BLaER1 (cell line): ENCODE results near the gene CDC6.

ENCODE experiments used
- H3K27ac ChIP-seq: shearing (Covaris generic); formaldehyde crosslinking; 2 replicates; pipeline ENCODE4 v1.8.1; 2022
- H3K27me3 ChIP-seq: shearing (Covaris generic); formaldehyde crosslinking; 2 replicates; pipeline ENCODE4 v1.8.1; 2022
- H3K36me3 ChIP-seq: shearing (Covaris generic); formaldehyde crosslinking; 2 replicates; pipeline ENCODE4 v1.8.1; 2022
- H3K4me1 ChIP-seq: shearing (Covaris generic); formaldehyde crosslinking; 2 replicates; pipeline ENCODE4 v1.8.1; 2022
- H3K4me2 ChIP-seq: shearing (Covaris generic); formaldehyde crosslinking; 2 replicates; pipeline ENCODE4 v1.8.1; 2022
- H3K4me3 ChIP-seq: shearing (Covaris generic); formaldehyde crosslinking; 2 replicates; pipeline ENCODE4 v1.8.1; 2022
- H3K9ac ChIP-seq: shearing (Covaris generic); formaldehyde crosslinking; 2 replicates; pipeline ENCODE4 v1.8.1; 2022
- H3K9me3 ChIP-seq: shearing (Covaris generic); formaldehyde crosslinking; 2 replicates; pipeline ENCODE4 v1.8.1; 2022
- H4K20me1 ChIP-seq: shearing (Covaris generic); formaldehyde crosslinking; 2 replicates; pipeline ENCODE4 v1.8.1; 2022
- Cebpa-rat ChIP-seq: shearing (Covaris generic); IDR thresholded peaks from 2 replicates; pipeline ENCODE4 v1.8.1; 2022

The CDC6 gene

GRCh38 chr17:40309949-40310510 lies 22.4 kb downstream of the CDC6 start:
- H3K27ac ChIP-seq = no peak overlapping the region
- H3K36me3 ChIP-seq = peaks cover 5% of the 10 kb centered on the region; the same call in 1 of the 2 replicates
- no peaks in the 10 kb centered on the region for H4K20me1 ChIP-seq
- peak overlapping the region; percentile 69 for H3K4me3 ChIP-seq
- no peak for TF ChIP-seq Cebpa-rat
- H3K9me3 ChIP-seq = no peaks in the 10 kb centered on the region
- H3K9ac ChIP-seq = 0 out of 2 replicates have a peak overlapping the region, but pooled peaks have one; percentile 66
- peak overlapping the region; percentile 95 for H3K4me2 ChIP-seq
- no peaks in the 10 kb centered on the region for H3K27me3 ChIP-seq
- peaks cover 91% of the 10 kb centered on the region for H3K4me1 ChIP-seq

GRCh38 chr17:40310882-40311391 lies 23.3 kb downstream of the CDC6 start:
- Histone ChIP-seq H3K27ac (peak overlapping the region; percentile 75), H3K4me3 (no peak overlapping the region; the same call in 1 of the 2 replicates), H3K4me1 (peaks cover 100% of the 10 kb centered on the region)

DNA sequence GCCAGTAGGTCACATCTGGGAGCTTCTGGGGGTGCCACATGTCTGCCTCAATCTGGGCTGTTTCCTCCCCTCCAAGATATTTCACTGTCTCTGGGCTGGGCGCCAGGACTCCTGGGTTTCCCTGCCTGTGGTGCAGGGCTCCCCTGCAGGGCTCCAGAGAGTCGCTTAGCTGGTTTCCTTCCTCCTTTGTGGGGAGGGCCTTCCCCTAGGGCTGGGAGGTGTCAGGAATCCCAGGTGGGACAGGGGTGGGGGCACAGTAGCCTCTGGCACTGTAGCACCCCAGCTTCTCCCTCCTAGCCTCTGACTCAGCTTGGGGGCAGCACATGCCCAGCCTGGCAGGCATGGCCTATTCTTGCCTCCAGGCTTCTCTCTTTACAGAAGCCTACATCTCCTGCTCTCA lies 23.9 kb downstream of the CDC6 start:
- Histone ChIP-seq H3K9ac (peak overlapping the region; percentile 58), H3K36me3 (no peaks in the 10 kb centered on the region), H3K4me2 (peak overlapping the region; percentile 95), H4K20me1 (no peaks in the 10 kb centered on the region; the same call in 1 of the 2 replicates), H3K9me3 (no peaks in the 10 kb centered on the region), H3K27me3 (no peaks in the 10 kb centered on the region), H3K27ac (peak overlapping the region; percentile 75), H3K4me3 (no peak overlapping the region), H3K4me1 (peaks cover 100% of the 10 kb centered on the region)
- TF ChIP-seq Cebpa-rat = no peak

More at GRCh38 chr17:40310882-40311391, 23.3 kb downstream of the CDC6 start:
- H3K27me3 ChIP-seq = no peaks in the 10 kb centered on the region
- H3K4me2 ChIP-seq = peak overlapping the region; percentile 95
- no peaks in the 10 kb centered on the region; the same call in 1 of the 2 replicates for H4K20me1 ChIP-seq
- H3K9ac ChIP-seq = peak overlapping the region; percentile 58
- no peak for TF ChIP-seq Cebpa-rat
- no peaks in the 10 kb centered on the region for H3K9me3 ChIP-seq
- H3K36me3 ChIP-seq = no peaks in the 10 kb centered on the region

GRCh38 chr17:40312131-40312731 lies 24.6 kb downstream of the CDC6 start:
- Histone ChIP-seq H3K27ac (peak overlapping the region; percentile 75), H3K4me2 (peak overlapping the region; percentile 95), H3K4me3 (peak overlapping the region; percentile 44; the same call in 1 of the 2 replicates), H3K36me3 (no peaks in the 10 kb centered on the region), H3K4me1 (peaks cover 100% of the 10 kb centered on the region), H4K20me1 (no peaks in the 10 kb centered on the region; the same call in 1 of the 2 replicates), H3K9me3 (no peaks in the 10 kb centered on the region), H3K27me3 (no peaks in the 10 kb centered on the region), H3K9ac (peak overlapping the region; percentile 58)
- TF ChIP-seq Cebpa-rat = no peak

DNA sequence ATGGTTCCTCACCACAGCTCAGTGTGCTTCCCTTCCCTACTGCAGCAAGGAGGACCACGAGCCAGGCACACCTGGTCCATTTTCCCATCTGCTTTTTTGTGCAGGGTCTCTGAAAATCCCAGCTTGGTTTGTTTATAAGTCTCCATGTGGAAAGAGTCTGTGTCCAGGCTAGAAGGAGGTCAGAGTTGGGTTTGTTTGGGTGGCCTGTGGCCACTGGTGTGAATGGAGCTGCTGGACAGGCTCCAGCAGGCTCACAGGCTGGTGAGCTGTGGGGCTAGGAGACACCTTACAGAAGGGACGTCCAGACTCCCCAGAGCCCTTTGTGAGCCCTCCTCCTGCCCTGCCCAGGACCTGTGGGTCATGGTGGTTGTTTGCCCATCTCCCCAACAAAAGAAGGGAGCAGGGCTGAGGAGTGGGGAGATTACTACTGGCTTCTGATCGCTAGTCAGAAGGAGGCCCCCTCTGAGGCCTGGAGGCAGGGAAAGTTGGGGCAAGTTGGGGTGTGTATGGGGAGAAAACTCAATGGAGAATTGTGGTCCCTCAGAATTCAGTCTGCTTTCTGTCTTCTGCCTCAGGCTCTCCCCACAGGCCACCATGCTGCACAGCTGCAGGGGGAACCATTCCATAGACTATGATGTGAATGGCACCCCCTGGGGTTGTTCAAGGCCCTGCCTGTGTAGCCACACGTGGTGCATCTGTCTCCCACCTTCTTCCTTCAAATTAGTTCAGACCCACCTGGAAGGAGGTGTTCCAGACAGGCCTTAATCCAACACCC lies 25.4 kb downstream of the CDC6 start:
- peaks cover 98% of the 10 kb centered on the region for H3K4me1 ChIP-seq
- H3K36me3 ChIP-seq = no peaks in the 10 kb centered on the region
- peak overlapping the region; percentile 75 for H3K27ac ChIP-seq
- H3K4me3 ChIP-seq = peak overlapping the region; percentile 44; the same call in 1 of the 2 replicates
- H3K9ac ChIP-seq = peak overlapping the region; percentile 58
- no peaks in the 10 kb centered on the region for H3K27me3 ChIP-seq
- no peaks in the 10 kb centered on the region for H3K9me3 ChIP-seq
- TF ChIP-seq Cebpa-rat = no peak
- peak overlapping the region; percentile 95 for H3K4me2 ChIP-seq
- no peaks in the 10 kb centered on the region; the same call in 1 of the 2 replicates for H4K20me1 ChIP-seq

DNA sequence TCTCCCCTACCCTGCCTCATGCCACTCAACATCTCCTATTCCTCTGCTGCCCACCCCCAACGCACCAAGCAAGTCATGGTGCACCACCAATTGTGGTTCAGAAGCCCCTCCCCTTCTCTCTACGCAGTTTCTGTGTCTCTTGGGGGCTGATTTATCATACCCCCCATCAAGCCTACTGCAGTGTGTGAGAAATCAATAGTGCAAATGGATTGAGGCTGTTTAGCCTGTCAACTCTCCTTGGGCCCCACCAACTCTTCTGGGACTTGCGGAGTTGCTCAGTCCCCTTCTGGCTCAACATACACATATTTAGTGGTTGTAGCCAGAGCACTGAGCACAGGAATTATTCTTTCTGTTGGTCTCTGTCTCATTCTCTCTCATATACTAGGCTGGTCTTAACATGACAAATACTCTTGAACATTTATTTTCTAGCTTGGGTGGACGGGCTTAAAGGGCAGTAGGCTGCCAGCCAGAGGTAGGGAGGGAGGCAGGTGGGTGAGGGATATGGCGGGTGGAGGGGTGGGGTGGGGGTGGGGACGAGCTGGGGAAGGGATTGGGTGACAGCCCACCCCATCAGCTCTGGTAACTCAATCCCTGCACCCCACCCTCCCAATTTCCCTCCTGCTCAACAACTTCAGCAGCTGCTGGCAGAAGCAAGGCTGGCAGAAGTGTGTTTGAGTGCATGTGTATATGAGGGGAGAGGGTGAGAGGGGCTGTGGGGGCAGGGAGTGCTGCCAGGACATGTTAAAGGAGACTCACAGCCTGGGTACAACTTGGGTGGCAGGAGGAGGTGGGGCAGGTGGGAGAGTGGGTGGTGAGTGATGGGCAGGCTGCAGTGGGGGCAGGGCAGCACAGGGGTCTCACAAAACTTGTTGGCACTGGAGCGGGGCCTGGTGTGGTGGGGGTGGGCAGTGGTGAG lies 26.2 kb downstream of the CDC6 start:
- H3K36me3 ChIP-seq = no peaks in the 10 kb centered on the region
- H3K4me2 ChIP-seq = peak overlapping the region; percentile 95
- H3K9ac ChIP-seq = no peak overlapping the region
- H3K9me3 ChIP-seq = no peaks in the 10 kb centered on the region
- H3K27me3 ChIP-seq = no peaks in the 10 kb centered on the region; the same call in 1 of the 2 replicates
- peak overlapping the region; percentile 75; the same call in 1 of the 2 replicates for H3K27ac ChIP-seq
- no peak for TF ChIP-seq Cebpa-rat
- no peak overlapping the region for H3K4me3 ChIP-seq
- H4K20me1 ChIP-seq = peaks cover 7% of the 10 kb centered on the region
- H3K4me1 ChIP-seq = peaks cover 96% of the 10 kb centered on the region

DNA sequence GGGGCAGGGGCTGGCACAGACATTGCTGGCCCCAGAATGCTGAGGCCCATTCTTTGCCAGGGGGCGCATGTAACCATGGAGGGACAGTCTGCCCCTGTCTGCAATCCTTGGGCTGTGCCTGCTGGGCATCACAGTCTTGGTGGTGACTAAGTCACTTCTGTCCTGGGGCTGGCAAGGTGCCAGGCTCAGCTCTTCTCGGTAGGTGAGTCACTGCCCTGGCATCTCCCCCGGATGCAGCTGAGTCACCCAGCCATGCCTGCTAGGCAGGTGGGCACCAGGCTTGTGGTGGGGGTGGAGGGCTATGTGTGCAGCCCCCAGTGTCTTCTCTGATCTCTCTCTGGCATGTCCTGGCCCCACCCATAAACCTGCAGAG lies 26.9 kb downstream of the CDC6 start:
- TF ChIP-seq Cebpa-rat = no peak
- H3K36me3 ChIP-seq = no peaks in the 10 kb centered on the region
- H3K27me3 ChIP-seq = no peaks in the 10 kb centered on the region; the same call in 1 of the 2 replicates
- peaks cover 96% of the 10 kb centered on the region for H3K4me1 ChIP-seq
- peaks cover 10% of the 10 kb centered on the region for H4K20me1 ChIP-seq
- H3K4me3 ChIP-seq = no peak overlapping the region
- no peak overlapping the region for H3K9ac ChIP-seq
- H3K4me2 ChIP-seq = peak overlapping the region; percentile 68
- H3K9me3 ChIP-seq = no peaks in the 10 kb centered on the region
- no peak overlapping the region for H3K27ac ChIP-seq

GRCh38 chr17:40315206-40315605 lies 27.5 kb downstream of the CDC6 start:
- Histone ChIP-seq H3K9ac (no peak overlapping the region), H4K20me1 (peaks cover 16% of the 10 kb centered on the region), H3K4me3 (no peak overlapping the region), H3K4me1 (peaks cover 96% of the 10 kb centered on the region), H3K27ac (peak overlapping the region; percentile 47), H3K4me2 (peak overlapping the region; percentile 100), H3K27me3 (no peaks in the 10 kb centered on the region; the same call in 1 of the 2 replicates), H3K36me3 (no peaks in the 10 kb centered on the region), H3K9me3 (no peaks in the 10 kb centered on the region)
- TF ChIP-seq Cebpa-rat = no peak
